Progenitor cell of endocrine pancreas (in vitro differentiated cells): ENCODE data around the gene ATXN3. TPM values are rescaled to one million over a fixed set of nuclear protein-coding genes. Genes with fewer than 3 reads are reported as not detected.

ENCODE experiments used
- DNase-seq: peaks from one replicate; pipeline ENCODE4 v3.0.0; 2021; ENCODE audit warnings: low spot score; ENCODE audit not compliant: unreplicated experiment
- H3K27ac Mint-ChIP-seq: 2 replicates; pipeline ENCODE4 v1.8.0; 2021; ENCODE audit warnings: mild to moderate bottlenecking, moderate library complexity, mixed read lengths
- H3K27me3 Mint-ChIP-seq: 2 replicates; pipeline ENCODE4 v1.8.0; 2021; ENCODE audit warnings: mixed read lengths
- H3K36me3 Mint-ChIP-seq: 2 replicates; pipeline ENCODE4 v1.8.0; 2022; ENCODE audit warnings: mixed read lengths; ENCODE audit not compliant: insufficient read depth
- H3K4me1 Mint-ChIP-seq: 2 replicates; pipeline ENCODE4 v1.8.0; 2021; ENCODE audit warnings: low read depth, mixed read lengths
- H3K4me3 Mint-ChIP-seq: 2 replicates; pipeline ENCODE4 v1.8.0; 2021; ENCODE audit warnings: low read depth, mild to moderate bottlenecking, moderate library complexity, mixed read lengths
- H3K9me3 Mint-ChIP-seq: 2 replicates; pipeline ENCODE4 v1.8.0; 2021; ENCODE audit warnings: low read depth, mixed read lengths
- total RNA-seq: library from RNA; stranded (reverse); gene quantifications from 2 replicates; pipeline ENCODE4 v1.2.1, GENCODE V29; 2021
- TF ChIP-seq, protein P1 (sequence below): fragments of 200-600 bp; sonication (generic); IDR thresholded peaks from one replicate; pipeline ENCODE4 v1.5.0; 2021; ENCODE audit warnings: antibody characterized with exemption, mild to moderate bottlenecking; ENCODE audit not compliant: unreplicated experiment

The ATXN3 gene
- total RNA-seq, 1 donor from 2014 or later = 33.4 TPM

DNA sequence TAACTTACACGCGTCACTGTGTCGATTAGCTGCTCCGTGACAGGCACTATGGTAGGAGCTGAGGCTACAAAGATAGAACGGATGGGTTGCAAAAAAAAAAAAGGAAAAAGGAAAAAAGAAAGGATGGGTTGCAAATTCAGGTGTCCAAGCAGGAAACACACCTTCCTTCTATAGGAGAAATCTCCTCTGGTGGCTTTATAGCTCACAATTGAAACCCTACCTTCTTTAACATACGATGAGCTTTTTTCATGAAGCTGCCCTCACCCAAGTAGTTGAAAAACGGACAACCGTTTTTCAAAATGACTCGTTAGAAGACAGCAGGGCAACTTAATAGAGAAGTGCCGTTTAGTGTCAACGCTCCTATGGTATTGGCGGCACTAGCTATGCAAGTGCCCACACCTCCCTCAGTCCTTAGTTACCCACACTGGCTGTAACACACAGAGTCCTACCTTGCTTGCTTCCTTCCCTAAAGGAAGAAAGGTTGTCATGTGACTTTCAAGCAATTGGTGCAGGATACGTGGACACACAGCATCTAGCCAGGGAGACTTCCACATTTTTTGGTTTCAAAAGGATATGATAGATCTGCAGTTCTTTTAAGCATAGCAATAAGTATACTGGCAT lies 65.8 kb downstream of the ATXN3 start:
- no peaks in the 10 kb centered on the region for H3K36me3 Mint-ChIP-seq
- H3K27ac Mint-ChIP-seq = peak overlapping the region; percentile 100
- TF ChIP-seq, protein P1, sequence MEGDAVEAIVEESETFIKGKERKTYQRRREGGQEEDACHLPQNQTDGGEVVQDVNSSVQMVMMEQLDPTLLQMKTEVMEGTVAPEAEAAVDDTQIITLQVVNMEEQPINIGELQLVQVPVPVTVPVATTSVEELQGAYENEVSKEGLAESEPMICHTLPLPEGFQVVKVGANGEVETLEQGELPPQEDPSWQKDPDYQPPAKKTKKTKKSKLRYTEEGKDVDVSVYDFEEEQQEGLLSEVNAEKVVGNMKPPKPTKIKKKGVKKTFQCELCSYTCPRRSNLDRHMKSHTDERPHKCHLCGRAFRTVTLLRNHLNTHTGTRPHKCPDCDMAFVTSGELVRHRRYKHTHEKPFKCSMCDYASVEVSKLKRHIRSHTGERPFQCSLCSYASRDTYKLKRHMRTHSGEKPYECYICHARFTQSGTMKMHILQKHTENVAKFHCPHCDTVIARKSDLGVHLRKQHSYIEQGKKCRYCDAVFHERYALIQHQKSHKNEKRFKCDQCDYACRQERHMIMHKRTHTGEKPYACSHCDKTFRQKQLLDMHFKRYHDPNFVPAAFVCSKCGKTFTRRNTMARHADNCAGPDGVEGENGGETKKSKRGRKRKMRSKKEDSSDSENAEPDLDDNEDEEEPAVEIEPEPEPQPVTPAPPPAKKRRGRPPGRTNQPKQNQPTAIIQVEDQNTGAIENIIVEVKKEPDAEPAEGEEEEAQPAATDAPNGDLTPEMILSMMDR = no peak
- DNase-seq = no peak
- H3K4me1 Mint-ChIP-seq = peaks cover 21% of the 10 kb centered on the region
- H3K27me3 Mint-ChIP-seq = no peaks in the 10 kb centered on the region
- no peaks in the 10 kb centered on the region for H3K9me3 Mint-ChIP-seq
- H3K4me3 Mint-ChIP-seq = peak overlapping the region; percentile 98

DNA sequence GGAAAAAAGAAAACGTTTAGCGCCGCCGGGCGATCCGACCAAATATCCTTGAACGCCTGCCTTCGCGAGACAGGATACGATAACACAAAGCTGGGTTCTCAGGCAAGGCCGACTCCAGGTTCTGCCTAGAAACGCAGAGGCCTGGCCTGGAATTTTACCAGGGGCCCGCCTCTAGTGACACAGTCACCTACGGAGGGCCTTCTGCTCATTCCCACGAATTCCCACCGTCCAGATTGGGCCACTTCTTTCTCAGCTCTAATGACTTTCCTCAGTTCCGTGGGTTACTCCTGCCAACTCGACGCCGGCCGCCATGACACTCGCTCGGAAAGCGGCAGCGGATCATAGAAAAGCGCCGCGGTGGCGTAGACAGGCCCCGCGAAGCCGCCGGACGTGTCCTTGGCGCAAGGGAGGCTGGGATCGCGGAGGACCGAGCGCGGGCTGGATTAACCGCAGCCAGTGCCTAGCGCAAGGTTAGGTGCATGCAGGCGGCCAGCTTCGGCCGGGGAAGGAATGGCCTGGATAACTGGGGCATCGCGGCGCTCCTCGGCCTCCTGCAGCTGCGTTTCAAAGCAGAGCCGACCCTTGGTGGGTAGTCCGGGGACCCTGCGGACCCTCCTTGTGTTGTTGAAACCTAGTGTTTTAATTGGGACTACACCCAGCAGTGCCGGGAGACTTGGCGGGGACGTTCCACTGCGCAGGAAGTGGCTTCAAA lies 66.5 kb downstream of the ATXN3 start, which contains the start of gene TRIP11:
TSS of gene TRIP11 (minus strand) at position 341 of the 712 bp plus-strand sequence. CDS start 374 bp downstream, outside the sequence.
- Mint-ChIP-seq H3K4me3 (peak within 1 kb of the TSS; percentile 98), H3K4me1 (peaks cover 21% of the 10 kb centered on the region)

DNA sequence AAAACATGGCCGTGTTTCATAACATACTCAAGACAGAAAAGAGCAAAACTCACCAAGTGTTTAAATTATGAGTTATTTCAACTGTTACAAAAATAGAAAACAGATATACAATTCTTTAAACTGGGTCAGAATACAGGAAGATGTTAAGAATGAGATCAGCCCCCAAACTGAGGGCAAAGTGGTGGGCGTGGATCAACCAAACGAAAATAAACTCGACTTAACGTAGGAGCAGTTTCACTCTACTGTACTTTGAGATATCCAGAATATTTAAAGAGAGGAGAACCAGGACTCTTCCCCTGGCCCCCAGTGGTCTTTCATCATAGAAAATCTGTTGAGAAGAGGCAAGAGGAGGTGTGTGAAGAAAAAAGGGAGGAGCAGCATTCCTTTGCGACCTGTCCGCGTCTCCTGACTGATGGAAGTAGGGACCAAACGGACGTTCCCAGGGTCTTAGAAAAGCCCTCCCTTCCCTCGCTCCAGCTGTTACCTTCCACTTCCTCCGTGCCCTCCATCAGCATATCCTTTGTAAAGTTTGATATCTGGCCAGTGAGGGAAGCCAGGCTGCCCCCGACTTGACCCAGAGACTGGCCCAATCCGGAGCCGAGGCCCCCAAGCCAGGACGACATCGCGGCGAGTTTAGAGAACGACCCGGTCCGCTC lies 67.2 kb downstream of the ATXN3 start:
- Mint-ChIP-seq H3K27me3 (no peaks in the 10 kb centered on the region), H3K36me3 (peaks cover 1% of the 10 kb centered on the region), H3K27ac (peak overlapping the region; percentile 100), H3K4me1 (peaks cover 22% of the 10 kb centered on the region), H3K4me3 (peak overlapping the region; percentile 98), H3K9me3 (no peaks in the 10 kb centered on the region)
- DNase-seq = peak; percentile 41
- TF ChIP-seq, protein P1 = no peak

More for the DNA sequence above, 66.5 kb downstream of the ATXN3 start, which contains the start of gene TRIP11:
- TF ChIP-seq, protein P1 = no peak
- H3K36me3 Mint-ChIP-seq = no peaks in the 10 kb centered on the region
- peak; percentile 83 for DNase-seq
- H3K27ac Mint-ChIP-seq = peak within 1 kb of the TSS; percentile 100
- H3K27me3 Mint-ChIP-seq = no peaks in the 10 kb centered on the region
- H3K9me3 Mint-ChIP-seq = no peaks in the 10 kb centered on the region

DNA sequence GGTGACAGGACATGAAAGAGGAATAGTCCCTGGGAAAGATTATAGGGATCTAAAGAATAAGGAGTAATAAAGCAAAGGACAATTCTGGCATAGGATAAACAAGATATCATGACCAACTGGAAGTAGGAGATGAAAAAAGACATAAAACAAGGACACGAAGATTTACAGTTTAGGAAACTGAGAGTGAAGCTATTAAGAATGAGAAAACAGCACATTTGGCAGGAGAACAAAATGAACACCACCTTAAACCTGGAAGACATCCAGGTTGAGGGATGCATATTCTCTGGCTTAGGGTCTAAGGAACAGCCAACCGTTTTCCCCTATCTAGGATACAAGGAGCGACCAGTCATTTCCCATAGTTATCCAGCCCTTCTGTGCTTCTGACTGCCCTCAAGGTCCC lies 68.4 kb downstream of the ATXN3 start:
- DNase-seq = no peak
- peak overlapping the region; percentile 98 for H3K4me3 Mint-ChIP-seq
- peak overlapping the region; percentile 26 for H3K27ac Mint-ChIP-seq
- H3K9me3 Mint-ChIP-seq = peaks cover 7% of the 10 kb centered on the region
- TF ChIP-seq, protein P1 = no peak
- H3K36me3 Mint-ChIP-seq = peaks cover 8% of the 10 kb centered on the region
- H3K27me3 Mint-ChIP-seq = no peaks in the 10 kb centered on the region
- H3K4me1 Mint-ChIP-seq = peaks cover 27% of the 10 kb centered on the region

DNA sequence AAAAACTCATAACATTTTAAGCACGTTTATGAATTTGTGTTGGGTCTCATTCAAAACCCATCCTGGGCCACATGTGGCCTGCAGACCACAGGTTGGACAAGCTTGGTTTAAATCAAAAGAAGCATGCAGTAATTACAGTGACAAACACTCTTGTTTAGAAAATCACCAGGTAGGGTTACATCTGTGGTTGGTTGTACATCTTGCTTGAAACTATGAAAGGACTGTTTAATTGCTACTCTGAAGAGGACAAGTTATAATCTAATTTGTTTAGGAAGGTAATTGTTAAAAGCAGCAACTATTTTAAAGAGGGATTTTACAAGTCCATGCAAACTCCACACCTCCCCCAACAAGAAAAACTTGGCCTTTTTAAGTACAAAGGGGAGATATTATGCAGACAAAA lies 70.5 kb downstream of the ATXN3 start:
- H3K4me1 Mint-ChIP-seq = peaks cover 26% of the 10 kb centered on the region
- peak overlapping the region; percentile 45 for H3K27ac Mint-ChIP-seq
- H3K27me3 Mint-ChIP-seq = no peaks in the 10 kb centered on the region
- TF ChIP-seq, protein P1 = no peak
- no peak for DNase-seq
- H3K9me3 Mint-ChIP-seq = peaks cover 7% of the 10 kb centered on the region
- H3K4me3 Mint-ChIP-seq = no peak overlapping the region
- peaks cover 14% of the 10 kb centered on the region for H3K36me3 Mint-ChIP-seq
